Pons (tissue), 1 donor: ENCODE results near the gene UPK2.

Experiments used
- DNase-seq: peaks from one replicate; pipeline ENCODE4 v3.0.0-alpha.2; 2016; ENCODE audit warnings: low spot score

UPK2 gene

GRCh38 chr11:118917481-118918127 is 38.5 kb upstream of the UPK2 start:
- no peak for DNase-seq

GRCh38 chr11:118918128-118918685 is 37.9 kb upstream of the UPK2 start:
- no peak for DNase-seq

GRCh38 chr11:118918686-118919280 is 37.3 kb upstream of the UPK2 start:
- DNase-seq, result no peak

- DNase-seq, result no peak
Observed at GRCh38 chr11:118921121-118921928, 34.8 kb upstream of the UPK2 start.

- DNase-seq, result no peak
Observed at GRCh38 chr11:118921929-118922744, 34.0 kb upstream of the UPK2 start.

- DNase-seq, result no peak
Observed at GRCh38 chr11:118922745-118923627, 33.1 kb upstream of the UPK2 start.

- no peak for DNase-seq
Observed at GRCh38 chr11:118923721-118924587, 32.1 kb upstream of the UPK2 start.

GRCh38 chr11:118924591-118925585 is 31.2 kb upstream of the UPK2 start:
- DNase-seq, result no peak

- DNase-seq, result no peak
Observed at GRCh38 chr11:118927554-118928100, 28.5 kb upstream of the UPK2 start.

GRCh38 chr11:118928101-118928869 is 27.8 kb upstream of the UPK2 start:
- DNase-seq, result peak; percentile 96

- no peak for DNase-seq
Observed at GRCh38 chr11:118928870-118929500, 27.1 kb upstream of the UPK2 start.

GRCh38 chr11:118929501-118930093 is 26.5 kb upstream of the UPK2 start:
- DNase-seq, result peak; percentile 79

- peak; percentile 81 for DNase-seq
Observed at GRCh38 chr11:118930094-118930712, 25.9 kb upstream of the UPK2 start.

GRCh38 chr11:118931571-118931970 is 24.5 kb upstream of the UPK2 start:
- DNase-seq, result no peak

GRCh38 chr11:118933486-118933885 is 22.6 kb upstream of the UPK2 start:
- DNase-seq, result no peak

- no peak for DNase-seq
Observed at GRCh38 chr11:118935376-118935775, 20.7 kb upstream of the UPK2 start.
